Measurements from ENCODE around the gene PEDS1. TPM values are rescaled to one million over a fixed set of nuclear protein-coding genes. Genes with fewer than 3 reads are reported as not detected.
A peak's percentile ranks its signal among the peaks of the same experiment; 100 is the strongest.

PEDS1 gene
- total and polyA plus RNA-seq, 2 of the 13 experiments (the other 11 are each of a cell fraction or from before 2014, with no cell fraction given), result 30.5 to 93.9 TPM

DNA sequence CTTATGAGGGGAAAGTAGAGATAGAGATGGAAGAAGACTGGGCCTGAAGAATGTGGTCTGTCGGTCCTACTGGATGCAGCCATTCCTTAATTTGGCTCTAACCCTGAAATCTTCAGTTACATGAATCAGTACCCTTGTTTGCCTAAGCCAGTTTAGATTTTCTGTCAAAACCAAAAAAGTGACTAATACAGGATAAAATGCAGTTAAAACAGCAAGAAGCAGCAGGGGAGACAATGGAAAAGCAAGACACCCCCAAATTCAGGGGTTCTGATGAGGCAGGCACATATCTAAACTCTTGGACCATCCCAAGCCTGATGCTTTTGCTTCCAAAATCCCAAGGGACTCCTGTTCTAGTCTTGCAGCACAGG is 23.2 kb downstream of the PEDS1 start:
- POLR2A ChIA-PET, result no interaction called here
- Histone ChIP-seq H3K79me2 (ENCODE audit: insufficient read depth, low read length) (no peaks in the 10 kb centered on the region), H3K27me3 (ENCODE audit: control insufficient read depth in 1 of 2, insufficient read depth in 2 of 2, low read length in 2 of 2) (no peaks in the 10 kb centered on the region), H3K4me1 (ENCODE audit: insufficient read depth, low read length) (peaks cover 7% of the 10 kb centered on the region), H3K9me3 (ENCODE audit: low read length) (no peaks in the 10 kb centered on the region), H3K36me3 (replicated peaks in 1 of 2; ENCODE audit: control insufficient read depth in 1 of 2, insufficient read depth in 2 of 2, low read length in 2 of 2) (peaks cover 65 to 87% of the 10 kb centered on the region in 2 experiments), H2AFZ (ENCODE audit: low read length) (no peak overlapping the region), H3K4me2 (ENCODE audit: low read depth, low read length) (no peak overlapping the region), H3K4me3 (replicated peaks in 1 of 3; ENCODE audit: insufficient read depth in 1 of 3, low read depth in 2 of 3, low read length in 3 of 3) (no peak overlapping the region), H4K20me1 (ENCODE audit: insufficient read depth, low read length) (no peaks in the 10 kb centered on the region), H3K9ac (ENCODE audit: insufficient read depth, low read depth, low read length) (no peak overlapping the region), H3K27ac (ENCODE audit: extremely low read length, insufficient read depth, low read length) (no peak overlapping the region)
- no TSS peak for BruUV-seq (replicated peaks)
- intact Hi-C loops (cut with micrococcal nuclease; ENCODE audit: unreplicated experiment), result no loop called here
- WGBS (ENCODE audit: low lambda C conversion rate), result 43% methylated on average over 1 of the region's 1 CpG
- in situ Hi-C loops (cut with HindIII; ENCODE audit: extremely low pct_ligation_motif_present, low pct_unique_long_range_greater_than_20kb), result no loop called here
- FAIRE-seq (no peak), DNase-seq (ENCODE audit: low spot score) (no peak), ATAC-seq (no peak)
- no peak for TF ChIP-seq ZNF879 (CRISPR knock-in tag; IDR thresholded peaks at IDR 0.05)
- TF ChIP-seq ZBTB3 (CRISPR knock-in tag; IDR thresholded peaks at IDR 0.05; ENCODE audit: borderline replicate concordance, low read depth), result no peak
- TF ChIP-seq USF2 (IDR thresholded peaks at IDR 0.05; ENCODE audit: low read depth, low read length), result no peak
- 0 out of 2 replicates have a peak, but pooled peaks have one; percentile 30 for TF ChIP-seq USF2 (CRISPR knock-in tag; IDR thresholded peaks at IDR 0.05; ENCODE audit: borderline replicate concordance)
- CTCF ChIA-PET (ENCODE audit: low intra/inter-chr PET ratio, low total read pairs), result no interaction called here

DNA sequence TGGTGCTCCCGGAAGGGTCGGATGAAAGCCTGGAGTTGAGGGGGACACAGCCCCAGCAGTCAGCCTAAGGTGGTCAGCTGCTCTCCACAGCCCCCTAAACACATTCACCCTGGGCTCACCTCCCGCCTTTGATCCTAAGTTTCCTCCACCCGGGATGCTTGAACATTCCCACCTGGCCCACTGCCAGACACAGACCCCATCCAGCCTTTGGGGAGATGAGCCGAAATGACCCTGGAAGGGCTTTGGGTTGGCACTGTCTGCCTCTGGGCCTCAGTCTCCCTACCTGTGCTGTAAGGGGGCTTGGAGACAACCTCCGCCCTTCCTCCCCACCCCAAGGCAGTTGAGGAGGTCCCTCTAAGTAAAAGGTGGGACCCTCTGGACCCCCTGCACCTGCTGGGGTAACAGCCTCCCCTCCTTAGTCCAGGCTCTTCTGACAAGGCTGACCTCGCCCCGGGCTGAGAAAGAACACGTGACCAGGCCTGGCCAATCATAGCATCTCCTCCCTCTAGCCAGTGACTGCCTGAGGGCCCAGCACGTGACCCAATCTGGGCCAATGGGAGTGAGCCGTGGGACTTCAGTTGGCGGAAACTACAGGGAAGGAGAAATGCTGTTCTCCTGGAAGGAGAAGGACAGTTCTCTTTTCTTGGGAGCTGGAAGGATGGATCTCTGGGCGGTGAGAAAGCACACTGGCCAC is 23.7 kb downstream of the PEDS1 start:
- DNase-seq (ENCODE audit: low spot score), result no peak
- no peak overlapping the region for H3K4me3 ChIP-seq (replicated peaks in 1 of 3; ENCODE audit: insufficient read depth in 1 of 3, low read depth in 2 of 3, low read length in 3 of 3)
- H4K20me1 ChIP-seq (ENCODE audit: insufficient read depth, low read length), result no peaks in the 10 kb centered on the region
- H3K27ac ChIP-seq (ENCODE audit: extremely low read length, insufficient read depth, low read length), result no peak overlapping the region
- ChIA-PET POLR2A (interaction anchor here (1.9 kb wide), 1 partner anchor 23 kb away, joined by 7 read pairs; the partner anchor contains the start of gene PEDS1), CTCF (ENCODE audit: low intra/inter-chr PET ratio, low total read pairs) (no interaction called here)
- peaks cover 67 to 88% of the 10 kb centered on the region in 2 experiments for H3K36me3 ChIP-seq (replicated peaks in 1 of 2; ENCODE audit: control insufficient read depth in 1 of 2, insufficient read depth in 2 of 2, low read length in 2 of 2)
- H3K79me2 ChIP-seq (ENCODE audit: insufficient read depth, low read length), result no peaks in the 10 kb centered on the region
- H3K27me3 ChIP-seq (ENCODE audit: control insufficient read depth in 1 of 2, insufficient read depth in 2 of 2, low read length in 2 of 2), result no peaks in the 10 kb centered on the region
- H3K9ac ChIP-seq (ENCODE audit: insufficient read depth, low read depth, low read length), result no peak overlapping the region
- in situ Hi-C loops (cut with HindIII; ENCODE audit: extremely low pct_ligation_motif_present, low pct_unique_long_range_greater_than_20kb), result no loop called here
- no peak overlapping the region for H3K4me2 ChIP-seq (ENCODE audit: low read depth, low read length)
- 98% methylated on average over 13 of the region's 13 CpGs for WGBS (ENCODE audit: low lambda C conversion rate)
- no peaks in the 10 kb centered on the region for H3K9me3 ChIP-seq (ENCODE audit: low read length)
- no TSS peak for BruUV-seq (replicated peaks)
- peaks cover 7% of the 10 kb centered on the region for H3K4me1 ChIP-seq (ENCODE audit: insufficient read depth, low read length)
- FAIRE-seq, result no peak
- ATAC-seq, result peak; percentile 9; the same call in 2 of the 3 replicates
- intact Hi-C loops (cut with micrococcal nuclease; ENCODE audit: unreplicated experiment), result loop anchor here (5.0 to 10.0 kb wide), 2 partner anchors 175 to 697 kb away; no protein-coding TSS in a partner anchor
- no peak overlapping the region for H2AFZ ChIP-seq (ENCODE audit: low read length)
- TF ChIP-seq KDM5B (CRISPR knock-in tag; IDR thresholded peaks at IDR 0.05; ENCODE audit: borderline replicate concordance) (peak; percentile 33; the same call in 1 of the 2 replicates), CSRNP1 (CRISPR knock-in tag; IDR thresholded peaks at IDR 0.05) (no peak), NR1H2 (CRISPR knock-in tag; IDR thresholded peaks at IDR 0.05; ENCODE audit: borderline replicate concordance, low read depth) (no peak), ZNF747 (CRISPR knock-in tag; IDR thresholded peaks at IDR 0.05; ENCODE audit: borderline replicate concordance) (no peak), ZBTB4 (CRISPR knock-in tag; IDR thresholded peaks at IDR 0.05; ENCODE audit: borderline replicate concordance) (no peak), PHF20 (CRISPR knock-in tag; IDR thresholded peaks at IDR 0.05) (no peak)

All from HepG2 (cell line).